Astrocyte (in vitro differentiated cells and primary cell): ENCODE data around the gene PDZD7.

Source experiments
- CTCF ChIP-seq: IDR thresholded peaks from 2 replicates; pipeline ENCODE4 v1.5.1; 2011; ENCODE audit warnings: low read depth, mild to moderate bottlenecking, inconsistent platforms, low read length, moderate library complexity; ENCODE audit not compliant: insufficient read depth
- EZH2 ChIP-seq: IDR thresholded peaks from 2 replicates; pipeline ENCODE4 v1.6.1; 2012; ENCODE audit warnings: mild to moderate bottlenecking, low read length, inconsistent platforms; ENCODE audit not compliant: insufficient read depth

DNA sequence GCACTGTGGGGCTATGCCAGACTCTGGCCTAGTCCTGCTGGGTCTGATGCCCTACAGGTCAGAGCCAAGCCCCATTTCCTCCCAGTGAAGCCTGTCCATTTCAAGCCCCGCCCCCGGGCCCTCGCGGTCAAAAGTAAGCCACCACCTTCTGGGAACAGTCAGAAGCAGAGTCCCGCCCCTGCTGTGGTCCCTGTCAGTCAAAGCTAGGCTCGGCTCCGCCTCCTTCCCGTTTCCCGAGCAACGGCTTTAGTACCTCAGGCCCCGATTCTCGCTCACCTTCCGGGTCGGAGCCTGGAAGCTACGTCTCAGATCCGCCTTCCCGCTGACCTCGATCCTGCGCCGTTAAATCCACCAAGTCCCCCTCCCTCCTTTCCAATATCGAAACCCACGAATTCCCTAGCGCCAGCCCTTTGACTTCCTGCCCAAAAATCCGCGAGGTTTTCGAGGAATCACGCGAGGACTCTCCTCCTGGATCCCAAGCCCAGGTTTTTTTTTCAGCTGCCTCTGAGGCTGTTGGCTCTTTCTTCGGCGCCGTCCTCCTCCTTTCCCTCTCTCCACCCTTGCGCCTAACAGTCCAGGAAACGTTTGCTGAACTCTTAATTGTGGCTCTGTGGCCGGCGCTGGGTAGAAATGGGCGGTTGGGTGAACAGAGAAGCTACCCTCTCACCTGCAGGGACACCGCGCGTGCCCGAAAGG lies 11.9 kb upstream of the PDZD7 start:
- TF ChIP-seq EZH2 (no peak), CTCF (no peak)
